Neural cell (in vitro differentiated cells): ENCODE measurements around the gene PANK4. TPM values are rescaled to one million over a fixed set of nuclear protein-coding genes. Genes with fewer than 3 reads are reported as not detected.

Experiments
- H2AFZ ChIP-seq: fragments of 200-600, 300-800 bp; sonication (generic), shearing (Covaris generic); 2 replicates; pipeline ENCODE4 v1.6.0; 2014; ENCODE audit warnings: low read depth, mild to moderate bottlenecking, antibody characterized with exemption, low read length, moderate library complexity
- H3F3A ChIP-seq: fragments of 200-600 bp; shearing (Covaris generic); 2 replicates; pipeline ENCODE4 v1.6.1; 2016; ENCODE audit warnings: mild to moderate bottlenecking, moderate library complexity, mixed read lengths, antibody characterized with exemption, low read length; ENCODE audit not compliant: insufficient read depth, poor library complexity, severe bottlenecking
- H3K27ac ChIP-seq: fragments of 200-600, 300-800 bp; sonication (generic), shearing (Covaris generic); 2 replicates; pipeline ENCODE4 v1.5.1; 2014; ENCODE audit warnings: mild to moderate bottlenecking, low read length, moderate library complexity
- H3K27me3 ChIP-seq: fragments of 300-800, 200-600 bp; sonication (generic), shearing (Covaris generic); 2 replicates; pipeline ENCODE4 v1.6.0; 2014; ENCODE audit warnings: mild to moderate bottlenecking, low read depth, low read length, moderate library complexity; ENCODE audit not compliant: insufficient read depth
- H3K36me3 ChIP-seq: fragments of 300-800, 200-600 bp; sonication (generic), shearing (Covaris generic); 2 replicates; pipeline ENCODE4 v1.5.1; 2014; ENCODE audit warnings: mild to moderate bottlenecking, antibody characterized with exemption, low read length, moderate library complexity; ENCODE audit not compliant: insufficient read depth
- H3K4me2 ChIP-seq: fragments of 300-800, 200-600 bp; sonication (generic), shearing (Covaris generic); 2 replicates; pipeline ENCODE4 v1.6.0; 2014; ENCODE audit warnings: mild to moderate bottlenecking, low read length
- H3K4me3 ChIP-seq: fragments of 300-800, 200-600 bp; sonication (generic), shearing (Covaris generic); 2 replicates; pipeline ENCODE4 v1.5.1; 2014; ENCODE audit warnings: mild to moderate bottlenecking, low read length, moderate library complexity
- H3K79me2 ChIP-seq: fragments of 200-600 bp; shearing (Covaris generic); replicated peaks from 2 replicates; pipeline ENCODE4 v1.6.0; 2014; ENCODE audit warnings: mild to moderate bottlenecking, low read length, moderate library complexity; ENCODE audit not compliant: insufficient read depth
- H3K9ac ChIP-seq: fragments of 300-800, 200-600 bp; sonication (generic), shearing (Covaris generic); 2 replicates; pipeline ENCODE4 v1.6.1; 2016; ENCODE audit warnings: mild to moderate bottlenecking, low read length, mixed read lengths
- H3K9me2 ChIP-seq: fragments of 200-600 bp; shearing (Covaris generic); 2 replicates; pipeline ENCODE4 v1.6.1; 2016; ENCODE audit warnings: mild to moderate bottlenecking, low read length, mixed read lengths; ENCODE audit not compliant: insufficient read depth
- H3K9me3 ChIP-seq: fragments of 200-600, 300-800 bp; sonication (generic), shearing (Covaris generic); 2 replicates; pipeline ENCODE4 v1.6.1; 2016; ENCODE audit warnings: mild to moderate bottlenecking, mixed run types, low read length, moderate library complexity, mixed read lengths
- H4K20me1 ChIP-seq: fragments of 200-600 bp; shearing (Covaris generic); 2 replicates; pipeline ENCODE4 v1.6.1; 2016; ENCODE audit warnings: mild to moderate bottlenecking, mixed run types; ENCODE audit not compliant: insufficient read depth
- CTCF ChIP-seq: fragments of 450-650 bp; IDR thresholded peaks from 2 replicates; pipeline ENCODE4 v1.5.1; 2014; ENCODE audit warnings: antibody characterized with exemption, mild to moderate bottlenecking, moderate library complexity; ENCODE audit not compliant: poor library complexity, severe bottlenecking
- EP300 ChIP-seq: fragments of 450-650 bp; conservative IDR thresholded peaks from 2 replicates; pipeline ENCODE4 v1.6.1; 2014; ENCODE audit warnings: antibody characterized with exemption, mild to moderate bottlenecking, moderate library complexity; ENCODE audit not compliant: poor library complexity, severe bottlenecking
- EZH2 ChIP-seq: fragments of 200-600, 300-800 bp; shearing (Covaris generic), sonication (generic); IDR thresholded peaks from 2 replicates; pipeline ENCODE4 v1.6.1; 2014; ENCODE audit warnings: antibody characterized with exemption, low read length, borderline replicate concordance, mild to moderate bottlenecking; ENCODE audit not compliant: insufficient read depth, poor library complexity, severe bottlenecking
- MXI1 ChIP-seq: fragments of 450-650 bp; conservative IDR thresholded peaks from 2 replicates; pipeline ENCODE4 v1.6.1; 2014; ENCODE audit warnings: antibody characterized with exemption, mild to moderate bottlenecking; ENCODE audit not compliant: poor library complexity, severe bottlenecking
- POLR2AphosphoS5 ChIP-seq: IDR thresholded peaks from 2 replicates; pipeline ENCODE4 v1.6.1; 2012
- RAD21 ChIP-seq: fragments of 450-650 bp; conservative IDR thresholded peaks from 2 replicates; pipeline ENCODE4 v1.6.1; 2014; ENCODE audit warnings: antibody characterized with exemption, mild to moderate bottlenecking, moderate library complexity
- REST ChIP-seq: IDR thresholded peaks from 2 replicates; pipeline ENCODE4 v1.6.1; 2012; ENCODE audit warnings: borderline replicate concordance
- SMC3 ChIP-seq: fragments of 450-650 bp; conservative IDR thresholded peaks from 2 replicates; pipeline ENCODE4 v1.6.1; 2014; ENCODE audit warnings: antibody characterized with exemption, mild to moderate bottlenecking, moderate library complexity; ENCODE audit not compliant: poor library complexity
- TAF1 ChIP-seq: IDR thresholded peaks from 2 replicates; pipeline ENCODE4 v1.6.1; 2012; ENCODE audit warnings: low read depth
- polyA plus RNA-seq: library from polyadenylated mRNA; depleted of rRNA; stranded (reverse); fragments of >200 nt; gene quantifications from 2 replicates; pipeline ENCODE4 v1.2.3, GENCODE V29; 2014

PANK4 gene
- polyA plus RNA-seq, 1 donor from 2014 or later, result 37.9 TPM

GRCh38 chr1:2534315-2534686 lies 7.9 kb upstream of the PANK4 start:
- Histone ChIP-seq H2AFZ (no peak overlapping the region), H3K27me3 (no peaks in the 10 kb centered on the region)
- TF ChIP-seq EP300 (no peak), TAF1 (no peak), POLR2AphosphoS5 (no peak), MXI1 (no peak), RAD21 (no peak), EZH2 (no peak), CTCF (no peak), SMC3 (no peak), REST (no peak)

GRCh38 chr1:2533365-2533764 lies 7.0 kb upstream of the PANK4 start:
- no peak overlapping the region for H2AFZ ChIP-seq
- no peak overlapping the region for H3K9ac ChIP-seq
- H3K27ac ChIP-seq, result no peak overlapping the region
- TF ChIP-seq CTCF (no peak), TAF1 (no peak), SMC3 (no peak), POLR2AphosphoS5 (no peak), EZH2 (no peak), REST (no peak), RAD21 (no peak), EP300 (no peak), MXI1 (no peak)
- no peaks in the 10 kb centered on the region for H3K9me2 ChIP-seq
- H3F3A ChIP-seq, result no peaks in the 10 kb centered on the region
- no peaks in the 10 kb centered on the region for H3K27me3 ChIP-seq
- no peak overlapping the region for H3K4me3 ChIP-seq
- H3K79me2 ChIP-seq, result peaks cover 14% of the 10 kb centered on the region
- no peaks in the 10 kb centered on the region for H3K36me3 ChIP-seq
- H3K4me2 ChIP-seq, result no peak overlapping the region
- no peaks in the 10 kb centered on the region for H4K20me1 ChIP-seq
- no peaks in the 10 kb centered on the region for H3K9me3 ChIP-seq

More at GRCh38 chr1:2534315-2534686, 7.9 kb upstream of the PANK4 start:
- H3K9ac ChIP-seq, result no peak overlapping the region
- H3K4me2 ChIP-seq, result no peak overlapping the region
- no peaks in the 10 kb centered on the region for H3K9me2 ChIP-seq
- no peaks in the 10 kb centered on the region for H3K36me3 ChIP-seq
- H3K4me3 ChIP-seq, result no peak overlapping the region
- H3K79me2 ChIP-seq, result peaks cover 10% of the 10 kb centered on the region
- no peaks in the 10 kb centered on the region for H3K9me3 ChIP-seq
- no peaks in the 10 kb centered on the region for H4K20me1 ChIP-seq
- no peaks in the 10 kb centered on the region for H3F3A ChIP-seq
- no peak overlapping the region for H3K27ac ChIP-seq
